Measurements from ENCODE around the gene CC2D1B. TPM values are rescaled to one million over a fixed set of nuclear protein-coding genes. Genes with fewer than 3 reads are reported as not detected.

CC2D1B gene
- total RNA-seq, 4 donors from 2014 or later, result 31.0 to 45.9 (median 39.2) TPM

DNA sequence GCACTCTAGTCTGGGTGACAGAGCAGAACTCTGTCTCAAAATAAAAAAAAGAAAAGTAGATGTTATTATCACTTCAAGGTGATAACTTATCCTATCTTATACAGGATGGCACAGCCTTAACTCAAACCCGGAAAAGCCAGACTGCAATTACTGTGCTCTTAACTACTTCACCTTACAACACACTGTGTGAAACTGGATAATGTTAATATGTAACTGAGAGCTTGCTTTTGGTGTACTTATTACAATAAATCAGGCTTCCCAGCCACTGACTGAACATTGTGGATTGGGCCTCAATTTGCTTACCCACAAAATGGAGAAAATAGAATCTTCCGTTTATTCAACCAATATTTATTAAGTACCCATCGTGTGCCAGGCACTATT lies 36.8 kb upstream of the CC2D1B start:
- intact Hi-C loops (cut with DNase I; ENCODE audit: low total_unique reads) (no loop called here), in situ Hi-C loops (cut with MboI; ENCODE audit: low pct_ligation_motif_present in 1 of 4, low pct_unique_long_range_greater_than_20kb in 1 of 4, low sequenced_read_pairs in 3 of 4) (loop anchor here in 2 of 4 donors (25.0 kb wide), 1 partner anchor 284 kb away; the partner anchor contains the start of gene COA7 (in 2 of the 2))
- TF ChIP-seq POLR2A (IDR thresholded peaks at IDR 0.05) (no peak), EP300 (IDR thresholded peaks at IDR 0.05; ENCODE audit: low read depth) (no peak), POLR2AphosphoS5 (IDR thresholded peaks at IDR 0.05) (no peak)
- TF ChIP-seq, protein P1, sequence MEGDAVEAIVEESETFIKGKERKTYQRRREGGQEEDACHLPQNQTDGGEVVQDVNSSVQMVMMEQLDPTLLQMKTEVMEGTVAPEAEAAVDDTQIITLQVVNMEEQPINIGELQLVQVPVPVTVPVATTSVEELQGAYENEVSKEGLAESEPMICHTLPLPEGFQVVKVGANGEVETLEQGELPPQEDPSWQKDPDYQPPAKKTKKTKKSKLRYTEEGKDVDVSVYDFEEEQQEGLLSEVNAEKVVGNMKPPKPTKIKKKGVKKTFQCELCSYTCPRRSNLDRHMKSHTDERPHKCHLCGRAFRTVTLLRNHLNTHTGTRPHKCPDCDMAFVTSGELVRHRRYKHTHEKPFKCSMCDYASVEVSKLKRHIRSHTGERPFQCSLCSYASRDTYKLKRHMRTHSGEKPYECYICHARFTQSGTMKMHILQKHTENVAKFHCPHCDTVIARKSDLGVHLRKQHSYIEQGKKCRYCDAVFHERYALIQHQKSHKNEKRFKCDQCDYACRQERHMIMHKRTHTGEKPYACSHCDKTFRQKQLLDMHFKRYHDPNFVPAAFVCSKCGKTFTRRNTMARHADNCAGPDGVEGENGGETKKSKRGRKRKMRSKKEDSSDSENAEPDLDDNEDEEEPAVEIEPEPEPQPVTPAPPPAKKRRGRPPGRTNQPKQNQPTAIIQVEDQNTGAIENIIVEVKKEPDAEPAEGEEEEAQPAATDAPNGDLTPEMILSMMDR (IDR thresholded peaks at IDR 0.05), result no peak
- Histone ChIP-seq H3K4me3 (peak overlapping the region in 1 of 4 donors; percentile 22), H3K27ac (peak overlapping the region; percentile 91 to 97 (median 92)), H3K4me1 (peaks cover 14 to 27% (median 19%) of the 10 kb centered on the region in 4 donors), H3K27me3 (no peaks in the 10 kb centered on the region), H3K36me3 (peaks cover 0 to 1% (median 0%) of the 10 kb centered on the region in 4 donors), H3K9me3 (no peaks in the 10 kb centered on the region)
- no peak for DNase-seq
- WGBS, 2 donors (ENCODE audit: low coverage in 1 of 2), result 37% methylated on average over 3 of the region's 3 CpGs

DNA sequence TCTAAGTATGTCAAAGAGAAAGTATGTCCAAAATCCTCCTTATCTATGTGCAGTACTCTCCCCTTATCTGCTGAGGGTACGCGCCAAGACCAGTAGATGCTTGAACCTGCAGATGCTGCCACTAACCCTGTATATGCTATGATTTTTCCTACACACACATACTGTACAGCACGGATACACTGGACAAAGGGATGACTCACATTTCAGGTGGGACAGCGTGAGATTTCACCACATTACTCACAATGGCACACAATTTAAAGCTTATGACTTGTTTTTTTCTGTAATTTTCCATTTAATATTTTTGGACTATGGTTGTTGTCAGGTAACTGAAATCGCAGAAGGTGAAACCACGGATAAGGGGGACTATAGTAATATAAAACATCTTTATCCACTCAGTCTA lies 34.1 kb upstream of the CC2D1B start:
- Histone ChIP-seq H3K9me3 (no peaks in the 10 kb centered on the region), H3K27me3 (no peaks in the 10 kb centered on the region), H3K4me1 (peaks cover 4 to 15% (median 9%) of the 10 kb centered on the region in 4 donors), H3K27ac (no peak overlapping the region), H3K4me3 (no peak overlapping the region), H3K36me3 (no peaks in the 10 kb centered on the region)
- intact Hi-C loops (cut with DNase I; ENCODE audit: low total_unique reads) (no loop called here), in situ Hi-C loops (cut with MboI; ENCODE audit: low pct_ligation_motif_present in 1 of 4, low pct_unique_long_range_greater_than_20kb in 1 of 4, low sequenced_read_pairs in 3 of 4) (loop anchor here in 2 of 4 donors (25.0 kb wide), 1 partner anchor 287 kb away; the partner anchor contains the start of gene COA7 (in 2 of the 2))
- TF ChIP-seq EP300 (IDR thresholded peaks at IDR 0.05; ENCODE audit: low read depth), result no peak
- TF ChIP-seq, protein P1 (IDR thresholded peaks at IDR 0.05), result no peak
- no peak for TF ChIP-seq POLR2A (IDR thresholded peaks at IDR 0.05)
- no peak for TF ChIP-seq POLR2AphosphoS5 (IDR thresholded peaks at IDR 0.05)
- DNase-seq, result no peak
- WGBS, 2 donors (ENCODE audit: low coverage in 1 of 2), result 97 to 98% methylated on average over 4 to 6 of the region's 6 CpGs

DNA sequence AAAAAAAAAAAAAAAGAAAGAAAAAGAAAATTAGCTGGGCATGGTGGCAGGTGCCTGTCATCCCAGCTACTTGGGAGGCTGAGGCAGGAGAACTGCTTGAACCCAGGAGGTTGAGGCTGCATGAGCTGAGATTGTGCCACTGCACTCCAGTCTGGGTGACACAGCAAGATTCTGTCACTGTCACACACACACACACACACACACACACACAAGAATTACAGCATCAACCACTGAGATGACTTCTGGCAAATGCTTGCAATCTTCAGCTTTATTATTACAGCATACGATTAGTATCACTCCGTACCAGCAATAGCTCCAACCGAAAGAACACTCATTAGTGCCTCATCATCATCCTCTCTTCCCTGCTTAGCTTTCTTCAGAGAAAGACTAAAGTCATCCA lies 33.6 kb upstream of the CC2D1B start:
- intact Hi-C loops (cut with DNase I; ENCODE audit: low total_unique reads), result no loop called here
- in situ Hi-C loops (cut with MboI; ENCODE audit: low pct_ligation_motif_present in 1 of 4, low pct_unique_long_range_greater_than_20kb in 1 of 4, low sequenced_read_pairs in 3 of 4), result loop anchor here in 2 of 4 donors (25.0 kb wide), 1 partner anchor 288 kb away; the partner anchor contains the start of gene COA7 (in 2 of the 2)

DNA sequence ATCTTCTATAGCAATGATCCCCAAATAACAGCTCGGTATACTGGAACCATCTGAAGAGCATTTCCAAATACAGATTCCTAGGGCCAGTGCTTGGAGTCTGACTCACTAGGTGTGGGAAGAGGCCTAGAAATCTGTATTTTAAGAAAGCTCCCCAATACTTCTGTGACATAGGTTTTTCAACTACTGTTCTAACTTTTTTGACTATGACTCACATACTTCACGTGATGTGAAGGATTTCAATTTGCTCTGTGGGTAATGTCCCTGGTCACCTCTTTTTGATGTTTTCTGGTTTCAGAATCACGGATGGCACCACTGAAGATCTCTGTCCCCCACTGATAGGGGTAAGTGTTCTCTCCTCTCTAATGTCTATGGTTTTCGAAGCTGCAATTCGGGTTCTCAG lies 27.2 kb upstream of the CC2D1B start:
- intact Hi-C loops (cut with DNase I; ENCODE audit: low total_unique reads) (no loop called here), in situ Hi-C loops (cut with MboI; ENCODE audit: low pct_ligation_motif_present in 1 of 4, low pct_unique_long_range_greater_than_20kb in 1 of 4, low sequenced_read_pairs in 3 of 4) (no loop called here)
- Histone ChIP-seq H3K4me1 (no peaks in the 10 kb centered on the region), H3K27ac (no peak overlapping the region), H3K9me3 (no peaks in the 10 kb centered on the region), H3K27me3 (no peaks in the 10 kb centered on the region), H3K36me3 (no peaks in the 10 kb centered on the region), H3K4me3 (no peak overlapping the region)
- 94 to 100% methylated on average over 4 to 5 of the region's 5 CpGs for WGBS, 2 donors (ENCODE audit: low coverage in 1 of 2)
- no peak for TF ChIP-seq EP300 (IDR thresholded peaks at IDR 0.05; ENCODE audit: low read depth)
- TF ChIP-seq, protein P1 (IDR thresholded peaks at IDR 0.05), result no peak
- no peak for TF ChIP-seq POLR2AphosphoS5 (IDR thresholded peaks at IDR 0.05)
- TF ChIP-seq POLR2A (IDR thresholded peaks at IDR 0.05), result no peak
- DNase-seq, result no peak

More for the DNA sequence above, 33.6 kb upstream of the CC2D1B start:
- Histone ChIP-seq H3K27ac (no peak overlapping the region), H3K27me3 (no peaks in the 10 kb centered on the region), H3K4me1 (peaks cover 4 to 14% (median 8%) of the 10 kb centered on the region in 4 donors), H3K4me3 (no peak overlapping the region), H3K36me3 (no peaks in the 10 kb centered on the region), H3K9me3 (no peaks in the 10 kb centered on the region)
- TF ChIP-seq EP300 (IDR thresholded peaks at IDR 0.05; ENCODE audit: low read depth), result no peak
- no peak for TF ChIP-seq POLR2A (IDR thresholded peaks at IDR 0.05)
- TF ChIP-seq POLR2AphosphoS5 (IDR thresholded peaks at IDR 0.05), result no peak
- TF ChIP-seq, protein P1 (IDR thresholded peaks at IDR 0.05), result no peak
- DNase-seq, result no peak
- WGBS, 2 donors (ENCODE audit: low coverage in 1 of 2), result 90 to 96% methylated on average over 3 of the region's 3 CpGs
